Kidney tubule cell (primary cell): ENCODE measurements around the gene AP1M1.
"Not testable (repeated sequence)": the region's sequence is repeated elsewhere in the genome, so short reads cannot be mapped to it uniquely, and the experiment has no call there.

Source experiments
- DNase-seq: peaks from one replicate; pipeline ENCODE4 v3.0.0-alpha.2; 2018; ENCODE audit warnings: low spot score

The AP1M1 gene

GRCh38 chr19:16197622-16198369 is at the start of gene AP1M1:
Gene AP1M1, plus strand, starts transcription at chr19:16197911. Its CDS starts 116 bp downstream, at chr19:16198027.
- peak; percentile 98 for DNase-seq

DNA sequence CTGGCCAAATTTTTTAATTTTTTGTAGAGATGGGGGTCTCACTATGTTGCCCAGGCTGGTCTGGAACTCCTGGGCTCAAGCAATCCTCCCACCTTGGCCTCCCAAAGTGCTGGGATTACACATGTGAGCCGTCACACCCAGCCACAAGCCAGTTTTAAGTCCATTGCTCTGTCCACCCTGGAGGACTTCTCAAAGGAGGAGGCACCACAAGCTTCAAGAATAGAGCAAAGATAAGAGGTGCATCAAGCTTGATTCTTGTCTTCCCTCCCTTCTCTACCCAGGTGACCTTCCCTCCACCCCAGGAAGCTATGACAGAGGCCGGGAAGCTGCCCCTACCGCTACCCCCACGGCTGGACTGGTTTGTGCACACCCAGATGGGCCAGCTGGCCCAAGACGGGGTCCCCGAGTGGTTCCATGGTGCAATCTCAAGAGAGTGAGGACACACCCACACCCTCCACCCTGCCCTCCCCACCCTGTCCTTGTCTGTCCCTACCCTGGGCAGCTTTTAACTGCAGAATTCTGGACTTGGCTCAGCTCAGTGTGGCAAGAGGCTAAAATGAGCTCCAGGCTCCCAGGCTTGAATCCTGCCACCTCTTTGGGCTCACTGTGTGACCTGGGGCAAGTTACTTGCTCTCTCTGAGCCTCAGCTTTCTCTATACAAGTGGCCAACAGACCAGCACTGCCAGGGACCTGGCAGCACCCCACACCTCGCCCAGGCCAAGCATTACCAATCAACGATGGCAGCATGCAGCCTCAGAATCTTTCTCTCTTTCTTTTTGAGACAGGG is 49.1 kb upstream of the AP1M1 start:
- no peak for DNase-seq

- DNase-seq = no peak
These were observed 44.0 kb upstream of the AP1M1 start for GRCh38 chr19:16153582-16154336.

GRCh38 chr19:16154557-16154956 is 43.2 kb upstream of the AP1M1 start:
- DNase-seq = no peak

GRCh38 chr19:16155128-16155527 is 42.6 kb upstream of the AP1M1 start:
- no peak for DNase-seq

DNA sequence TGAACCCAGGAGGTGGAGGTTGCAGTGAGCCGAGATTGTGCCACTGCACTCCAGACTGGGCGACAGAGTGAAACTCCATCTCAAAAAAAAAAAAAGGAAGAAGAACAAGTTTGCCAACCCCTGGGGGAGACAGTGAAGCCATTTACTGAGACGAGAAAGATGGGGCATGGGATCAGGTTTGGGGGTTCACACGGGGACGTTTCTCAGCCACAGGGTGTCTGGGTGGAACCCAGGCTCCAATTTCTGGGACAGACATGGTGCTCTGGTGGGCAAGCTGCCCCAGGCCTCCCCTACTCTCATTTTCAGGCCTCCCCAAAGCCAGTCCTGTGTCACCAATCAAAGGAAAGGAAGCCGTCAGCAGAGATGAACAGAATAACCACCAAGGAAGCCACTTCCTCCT is 40.8 kb upstream of the AP1M1 start:
- no peak for DNase-seq

- no peak for DNase-seq
These were observed 40.1 kb upstream of the AP1M1 start for GRCh38 chr19:16157601-16158000.

DNA sequence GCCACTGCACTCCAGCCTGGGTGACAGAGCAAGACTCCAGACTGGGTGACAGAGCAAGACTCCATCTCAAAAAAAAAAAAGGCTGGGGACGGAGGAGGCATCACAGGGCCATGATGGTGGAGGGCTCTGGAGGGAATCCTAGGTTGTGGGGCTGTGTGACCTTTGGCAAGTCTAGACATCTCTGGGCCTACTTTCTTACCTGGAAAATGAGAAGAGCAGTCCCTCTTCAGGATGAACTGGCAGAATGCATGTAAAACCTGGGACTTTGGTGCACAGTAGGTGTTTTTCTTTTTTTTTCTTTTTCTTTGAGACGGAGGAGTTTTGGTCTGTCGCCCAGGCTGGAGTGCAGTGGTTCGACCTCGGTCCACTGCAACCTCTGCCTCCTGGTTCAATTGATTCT is 38.1 kb upstream of the AP1M1 start:
- no peak for DNase-seq

- no peak for DNase-seq
These were observed 37.2 kb upstream of the AP1M1 start for GRCh38 chr19:16160445-16160942.

GRCh38 chr19:16160943-16161560 is 36.7 kb upstream of the AP1M1 start:
- DNase-seq = peak; percentile 81

DNA sequence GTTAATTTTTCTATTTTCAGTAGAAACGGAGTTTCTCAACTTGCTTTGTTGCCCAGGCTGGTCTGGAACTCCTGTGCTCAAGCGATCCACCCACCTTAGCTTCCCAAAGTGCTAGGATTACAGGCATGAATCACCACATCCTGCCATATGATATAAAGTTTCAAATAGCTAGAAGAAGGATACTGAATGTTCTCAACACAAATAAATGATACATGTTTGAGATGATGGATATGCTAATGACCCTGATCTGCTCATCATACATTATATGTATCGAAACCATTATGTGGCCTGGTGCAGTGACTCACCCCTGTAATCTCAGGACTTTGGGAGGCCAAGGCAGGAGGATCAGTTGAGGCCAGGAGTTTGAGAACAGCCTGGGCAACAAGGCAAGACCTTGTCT is 35.9 kb upstream of the AP1M1 start:
- DNase-seq = peak; percentile 71

- no peak for DNase-seq
These were observed 33.4 kb upstream of the AP1M1 start for GRCh38 chr19:16164222-16164890.

DNA sequence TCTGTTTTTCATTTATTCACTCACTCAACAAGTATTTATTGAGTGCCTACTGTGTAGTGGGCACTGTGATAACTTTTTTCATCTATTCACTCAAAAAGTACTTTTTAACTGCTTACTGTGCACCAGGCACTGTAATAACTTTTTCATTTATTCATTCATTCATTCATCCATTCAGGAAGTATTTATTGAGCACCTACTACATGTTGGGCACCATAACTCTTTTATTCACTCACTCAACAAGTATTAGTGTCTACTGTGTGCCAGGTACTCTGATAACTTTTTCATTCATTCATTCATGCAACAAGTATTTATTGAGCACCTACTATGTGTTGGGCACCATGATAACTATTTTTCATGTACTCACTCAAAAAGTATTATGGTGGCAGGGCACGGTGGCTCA is 31.3 kb upstream of the AP1M1 start:
- no peak for DNase-seq

- no peak for DNase-seq
These were observed 30.7 kb upstream of the AP1M1 start for GRCh38 chr19:16167055-16167454.

DNA sequence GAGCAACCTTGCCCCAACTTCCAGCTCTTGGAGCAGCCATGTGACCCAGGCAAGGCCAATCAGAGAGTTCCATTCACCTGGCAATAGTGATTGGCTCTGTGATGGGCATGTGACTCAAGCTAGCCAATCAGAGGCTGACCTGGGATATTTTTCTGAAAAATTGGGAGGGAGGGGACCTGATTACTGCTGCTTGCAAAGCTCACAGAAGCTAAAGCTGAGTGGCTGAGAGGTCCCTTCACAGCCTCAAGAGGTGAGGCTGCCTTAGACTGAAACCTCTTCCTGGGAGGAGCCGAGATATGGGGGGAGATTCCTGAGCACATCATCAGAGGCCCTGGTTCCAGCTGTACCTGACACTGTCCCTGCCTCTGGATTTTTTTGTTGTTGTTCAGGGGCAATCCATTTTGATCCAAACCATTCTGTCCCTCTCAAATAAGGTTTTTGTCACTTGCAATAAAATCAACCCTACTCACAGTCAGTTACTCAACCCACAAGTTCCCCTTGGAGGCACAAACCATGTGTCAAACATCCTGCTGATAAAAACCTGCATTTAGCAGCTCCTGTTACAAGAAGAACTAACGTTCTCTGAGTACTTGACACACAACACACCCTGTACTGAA is 29.1 kb upstream of the AP1M1 start:
- DNase-seq = no peak

DNA sequence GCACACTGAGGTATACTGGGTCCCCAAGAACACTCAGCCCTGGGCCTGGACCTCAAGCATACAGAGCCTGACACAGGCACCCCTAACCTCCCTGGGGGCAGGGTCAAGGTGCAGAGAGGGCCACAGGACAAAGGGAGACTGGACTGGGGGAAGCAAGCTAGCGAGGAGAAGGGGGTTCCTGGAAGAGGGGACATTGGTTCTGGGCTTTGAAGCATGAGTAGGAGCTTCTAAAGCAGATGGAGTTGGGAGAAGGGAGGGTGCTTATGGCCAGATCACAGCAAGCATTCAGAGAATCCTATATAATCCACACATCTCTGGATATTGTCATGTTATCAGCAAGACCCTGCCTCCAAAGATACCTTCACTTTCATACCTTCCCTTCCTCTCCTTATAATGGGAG is 27.6 kb upstream of the AP1M1 start:
- DNase-seq = no peak

DNA sequence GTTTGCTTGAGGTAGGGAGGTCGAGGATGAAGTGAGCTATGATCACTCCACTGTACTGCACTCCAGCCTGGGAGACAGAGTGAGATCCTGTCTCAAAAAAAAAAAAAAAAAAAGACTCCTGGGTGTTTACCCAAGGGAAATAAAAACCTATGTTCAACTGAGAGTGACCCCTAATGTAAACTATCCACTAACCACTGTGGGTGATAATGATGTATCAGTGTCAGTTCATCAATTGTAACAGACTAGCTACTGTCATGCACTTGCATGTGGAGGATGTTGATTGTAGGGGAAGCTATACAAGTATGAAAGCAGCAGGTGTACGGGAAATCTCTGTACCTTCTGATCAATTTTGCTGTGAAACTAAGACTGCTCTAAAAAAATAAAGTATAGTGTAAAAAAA is 21.8 kb upstream of the AP1M1 start:
- no peak for DNase-seq

DNA sequence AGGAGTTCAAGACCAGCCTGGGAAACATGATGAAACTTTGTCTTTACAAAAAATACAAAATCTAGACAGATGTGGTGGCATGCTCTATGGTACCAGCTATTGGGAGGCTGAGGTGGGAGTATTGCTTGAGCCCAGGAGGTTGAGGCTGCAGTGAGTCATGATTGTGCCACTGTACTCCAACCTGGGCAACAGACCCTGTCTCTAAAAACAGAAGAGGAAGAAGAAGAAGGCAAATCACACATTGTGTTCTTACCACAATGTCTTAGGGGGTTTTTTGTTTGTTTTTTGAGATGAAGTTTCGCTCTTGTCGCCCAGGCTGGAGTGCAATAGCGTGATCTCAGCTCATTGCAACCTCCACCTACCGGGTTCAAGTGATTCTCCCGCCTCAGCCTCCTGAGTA is 18.8 kb upstream of the AP1M1 start:
- not testable (repeated sequence) for DNase-seq

GRCh38 chr19:16180611-16181010 is 17.1 kb upstream of the AP1M1 start:
- DNase-seq = peak; percentile 67

DNA sequence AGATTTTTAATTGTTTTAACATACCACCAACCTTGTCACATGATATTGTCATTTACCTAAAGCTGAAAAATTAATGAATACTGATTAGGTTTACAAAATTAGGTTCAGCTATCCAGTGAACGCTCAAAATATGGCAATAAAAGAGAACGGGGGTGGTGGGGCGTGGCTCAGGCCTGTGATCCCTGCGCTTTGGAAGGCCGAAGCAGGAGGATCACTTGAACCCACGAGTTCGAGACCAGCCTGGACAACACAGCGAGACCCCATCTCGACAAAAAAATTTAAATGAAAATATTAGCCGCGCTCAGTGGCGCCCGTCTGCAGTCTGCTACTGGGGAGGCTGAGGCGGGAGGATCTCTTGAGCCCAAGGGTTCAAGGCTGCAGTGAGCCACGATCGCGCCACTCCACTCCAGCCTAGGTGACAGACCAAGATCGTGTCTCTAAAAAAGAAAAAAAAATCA is 13.0 kb upstream of the AP1M1 start:
- no peak for DNase-seq
